Measurements from ENCODE around the gene LRP8.

DNA sequence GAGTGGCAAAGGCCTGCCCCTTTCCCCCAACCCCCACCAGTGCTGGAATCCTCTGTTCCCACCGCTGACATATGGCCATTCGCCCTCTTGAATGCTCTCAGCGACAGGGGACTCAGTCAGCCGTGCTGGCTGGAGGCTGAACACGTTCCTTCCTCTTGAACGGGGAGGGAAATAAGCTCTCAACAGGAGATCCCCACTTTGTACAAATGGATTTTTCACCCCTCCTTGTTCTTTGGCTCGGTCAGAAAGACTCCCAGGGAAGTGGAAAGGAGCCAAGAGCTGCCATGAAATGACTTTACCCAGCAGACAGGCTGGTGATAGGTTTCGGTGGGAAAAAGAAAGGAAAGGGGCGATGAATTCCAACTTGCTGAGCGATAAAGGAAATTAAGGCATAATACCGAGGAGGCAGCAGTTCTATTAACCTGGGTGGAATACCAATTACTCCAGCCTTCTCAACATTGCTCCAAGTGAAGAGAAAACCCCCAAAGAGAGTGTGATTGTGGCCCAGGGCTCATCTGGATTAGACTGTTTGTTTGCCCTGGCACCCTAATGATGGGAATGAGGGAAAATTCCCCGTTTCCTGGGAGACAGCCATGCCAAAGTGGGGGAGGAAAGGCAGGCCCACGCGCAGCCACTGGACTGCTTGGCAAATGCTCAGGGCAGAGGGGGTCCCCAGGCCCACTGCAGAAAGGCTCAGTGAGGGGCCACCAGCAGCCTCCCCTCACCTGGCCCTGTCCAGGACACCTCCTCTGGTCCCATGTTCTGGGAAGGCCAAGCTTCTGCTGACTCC is 23.9 kb downstream of the LRP8 start:
- no peak for TF ChIP-seq EP300 (IDR thresholded peaks at IDR 0.05; ENCODE audit: borderline replicate concordance in 1 of 2, low read depth in 1 of 2, low read length in 1 of 2)
- no peak for TF ChIP-seq POLR2AphosphoS5 (IDR thresholded peaks at IDR 0.05; ENCODE audit: low read depth, low read length)
- no peak for TF ChIP-seq YY1 (IDR thresholded peaks at IDR 0.05; ENCODE audit: low read depth)
- TF ChIP-seq, protein P1, sequence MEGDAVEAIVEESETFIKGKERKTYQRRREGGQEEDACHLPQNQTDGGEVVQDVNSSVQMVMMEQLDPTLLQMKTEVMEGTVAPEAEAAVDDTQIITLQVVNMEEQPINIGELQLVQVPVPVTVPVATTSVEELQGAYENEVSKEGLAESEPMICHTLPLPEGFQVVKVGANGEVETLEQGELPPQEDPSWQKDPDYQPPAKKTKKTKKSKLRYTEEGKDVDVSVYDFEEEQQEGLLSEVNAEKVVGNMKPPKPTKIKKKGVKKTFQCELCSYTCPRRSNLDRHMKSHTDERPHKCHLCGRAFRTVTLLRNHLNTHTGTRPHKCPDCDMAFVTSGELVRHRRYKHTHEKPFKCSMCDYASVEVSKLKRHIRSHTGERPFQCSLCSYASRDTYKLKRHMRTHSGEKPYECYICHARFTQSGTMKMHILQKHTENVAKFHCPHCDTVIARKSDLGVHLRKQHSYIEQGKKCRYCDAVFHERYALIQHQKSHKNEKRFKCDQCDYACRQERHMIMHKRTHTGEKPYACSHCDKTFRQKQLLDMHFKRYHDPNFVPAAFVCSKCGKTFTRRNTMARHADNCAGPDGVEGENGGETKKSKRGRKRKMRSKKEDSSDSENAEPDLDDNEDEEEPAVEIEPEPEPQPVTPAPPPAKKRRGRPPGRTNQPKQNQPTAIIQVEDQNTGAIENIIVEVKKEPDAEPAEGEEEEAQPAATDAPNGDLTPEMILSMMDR (IDR thresholded peaks at IDR 0.05): no peak
- TF ChIP-seq MEF2A (IDR thresholded peaks at IDR 0.05; ENCODE audit: borderline replicate concordance, low read depth): no peak
- TF ChIP-seq TAF1 (IDR thresholded peaks at IDR 0.05; ENCODE audit: borderline replicate concordance, low read depth, low read length): no peak
- no peak for TF ChIP-seq MXI1 (IDR thresholded peaks at IDR 0.05; ENCODE audit: low read depth, low read length)
- no peak for TF ChIP-seq FOXJ3 (CRISPR knock-in tag; IDR thresholded peaks at IDR 0.05)
- TF ChIP-seq, protein P2, sequence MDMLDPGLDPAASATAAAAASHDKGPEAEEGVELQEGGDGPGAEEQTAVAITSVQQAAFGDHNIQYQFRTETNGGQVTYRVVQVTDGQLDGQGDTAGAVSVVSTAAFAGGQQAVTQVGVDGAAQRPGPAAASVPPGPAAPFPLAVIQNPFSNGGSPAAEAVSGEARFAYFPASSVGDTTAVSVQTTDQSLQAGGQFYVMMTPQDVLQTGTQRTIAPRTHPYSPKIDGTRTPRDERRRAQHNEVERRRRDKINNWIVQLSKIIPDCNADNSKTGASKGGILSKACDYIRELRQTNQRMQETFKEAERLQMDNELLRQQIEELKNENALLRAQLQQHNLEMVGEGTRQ (IDR thresholded peaks at IDR 0.05; ENCODE audit: borderline replicate concordance, low read depth, low read length): no peak
- no peak for TF ChIP-seq EZH2phosphoT487 (IDR thresholded peaks at IDR 0.05; ENCODE audit: borderline replicate concordance, low read depth)
- TF ChIP-seq JUND (IDR thresholded peaks at IDR 0.05): no peak
- TF ChIP-seq NFIC (IDR thresholded peaks at IDR 0.05; ENCODE audit: borderline replicate concordance): no peak
- TF ChIP-seq RAD21 (IDR thresholded peaks at IDR 0.05; ENCODE audit: low read length): no peak
- TF ChIP-seq, protein P3, sequence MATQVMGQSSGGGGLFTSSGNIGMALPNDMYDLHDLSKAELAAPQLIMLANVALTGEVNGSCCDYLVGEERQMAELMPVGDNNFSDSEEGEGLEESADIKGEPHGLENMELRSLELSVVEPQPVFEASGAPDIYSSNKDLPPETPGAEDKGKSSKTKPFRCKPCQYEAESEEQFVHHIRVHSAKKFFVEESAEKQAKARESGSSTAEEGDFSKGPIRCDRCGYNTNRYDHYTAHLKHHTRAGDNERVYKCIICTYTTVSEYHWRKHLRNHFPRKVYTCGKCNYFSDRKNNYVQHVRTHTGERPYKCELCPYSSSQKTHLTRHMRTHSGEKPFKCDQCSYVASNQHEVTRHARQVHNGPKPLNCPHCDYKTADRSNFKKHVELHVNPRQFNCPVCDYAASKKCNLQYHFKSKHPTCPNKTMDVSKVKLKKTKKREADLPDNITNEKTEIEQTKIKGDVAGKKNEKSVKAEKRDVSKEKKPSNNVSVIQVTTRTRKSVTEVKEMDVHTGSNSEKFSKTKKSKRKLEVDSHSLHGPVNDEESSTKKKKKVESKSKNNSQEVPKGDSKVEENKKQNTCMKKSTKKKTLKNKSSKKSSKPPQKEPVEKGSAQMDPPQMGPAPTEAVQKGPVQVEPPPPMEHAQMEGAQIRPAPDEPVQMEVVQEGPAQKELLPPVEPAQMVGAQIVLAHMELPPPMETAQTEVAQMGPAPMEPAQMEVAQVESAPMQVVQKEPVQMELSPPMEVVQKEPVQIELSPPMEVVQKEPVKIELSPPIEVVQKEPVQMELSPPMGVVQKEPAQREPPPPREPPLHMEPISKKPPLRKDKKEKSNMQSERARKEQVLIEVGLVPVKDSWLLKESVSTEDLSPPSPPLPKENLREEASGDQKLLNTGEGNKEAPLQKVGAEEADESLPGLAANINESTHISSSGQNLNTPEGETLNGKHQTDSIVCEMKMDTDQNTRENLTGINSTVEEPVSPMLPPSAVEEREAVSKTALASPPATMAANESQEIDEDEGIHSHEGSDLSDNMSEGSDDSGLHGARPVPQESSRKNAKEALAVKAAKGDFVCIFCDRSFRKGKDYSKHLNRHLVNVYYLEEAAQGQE (IDR thresholded peaks at IDR 0.05; ENCODE audit: low read depth, low read length): no peak

Data from SK-N-SH (cell line).